Psoas muscle (tissue), 8 donors: Measurements from ENCODE around the gene NXPH2. TPM values are rescaled to one million over a fixed set of nuclear protein-coding genes. Genes with fewer than 3 reads are reported as not detected.

ENCODE experiments used
- ATAC-seq, 4 donors: fragments of 200-7000 bp; cut with Tn5 transposase; one replicate each; pipeline ENCODE4 v1.9.1; 2020; ENCODE audit warnings: moderate library complexity in 3 of 4, mild to moderate bottlenecking in 2 of 4
- DNase-seq, 2 donors: peaks; one replicate each; pipeline ENCODE4 v3.0.0-alpha.2; 2020
- H3K27ac ChIP-seq: fragments of 200-600 bp; one replicate; pipeline ENCODE4 v1.8.0; 2022
- H3K27me3 ChIP-seq, 3 donors: fragments of 200-600 bp in 1 of 3; one replicate each; pipeline versions ENCODE4 v1.6.1 to v1.8.0; 2013 to 2022; ENCODE audit warnings: low read length in 2 of 3, mild to moderate bottlenecking in 2 of 3, moderate library complexity in 1 of 3; ENCODE audit not compliant: insufficient read depth in 3 of 3
- H3K36me3 ChIP-seq, 2 donors: fragments of 200-600 bp in 1 of 2; one replicate each; pipeline versions ENCODE4 v1.6.1 to v1.8.0; 2013 to 2022; ENCODE audit warnings: low read depth in 1 of 2, mild to moderate bottlenecking in 1 of 2, moderate library complexity in 1 of 2; ENCODE audit not compliant: insufficient read depth in 1 of 2
- H3K4me1 ChIP-seq: fragments of 200-600 bp; one replicate; pipeline ENCODE4 v1.8.0; 2022
- H3K4me3 ChIP-seq: fragments of 200-600 bp; one replicate; pipeline ENCODE4 v1.8.0; 2022; ENCODE audit warnings: mild to moderate bottlenecking
- H3K9me3 ChIP-seq: fragments of 200-600 bp; one replicate; pipeline ENCODE4 v1.8.0; 2022
- CTCF ChIP-seq: fragments of 200-600 bp; IDR thresholded peaks from one replicate; pipeline ENCODE4 v1.8.0; 2022; ENCODE audit warnings: antibody characterized with exemption
- WGBS, 3 donors: extraction: QIAGEN DNeasy Blood & Tissue Kit; methylation state at CpG; one replicate each; pipeline versions ENCODE4 v1.1.6 to v1.1.7; 2013; 5-methylcytosine and 5-hydroxymethylcytosine counted together
- intact Hi-C, 2 donors: fragments of 100-400 bp; cut with DNase I; formaldehyde crosslinking; loops; one replicate each; pipeline versions ENCODE4 v1.11.0 to v1.14.2; 2022
- polyA plus RNA-seq, 3 donors: library from polyadenylated mRNA; stranded (reverse); fragments of 200-250 nt; gene quantifications; one replicate each; pipeline ENCODE4 v1.2.3, GENCODE V29; 2013
- total RNA-seq, 4 donors: library from RNA; stranded (reverse); fragmentation: NEBNext Ultra II Directional in 2 of 4; extraction: Animal tissue kit (Norgen Biotek cat#: 25700) in 2 of 4; gene quantifications; one replicate each; pipeline versions ENCODE4 v1.2.1 to v1.2.4, GENCODE V29; 2021 to 2023
- donor health status: healthy with polysubstance abuse.
- donor health status: DM: no; HTN: no; CAD: no; lungs with moderate emphysema.
- donor health status: Bipolar disorder and iron deficiency.
- donor health status: healthy.
- donor health status: DM: yes; HTN: yes; CAD: no.
- donor health status: DM: no; HTN: no; CAD: no.
- donor health status: DM: no; HTN: no; CAD: no.
- donor health status: DM: yes; HTN: yes; CAD: no.

The NXPH2 gene
- total and polyA plus RNA-seq, 7 donors: 0.14 TPM; not detected in 6

GRCh38 chr2:138677221-138677620, 103.0 kb downstream of the NXPH2 start:
- 24 to 32% (median 26%) methylated on average over 1 of the region's 1 CpG for WGBS, 3 donors
- no peak for TF ChIP-seq CTCF
- intact Hi-C loops: no loop called here
- no peaks in the 10 kb centered on the region for H3K36me3 ChIP-seq
- H3K4me3 ChIP-seq: no peak overlapping the region
- H3K27ac ChIP-seq: no peak overlapping the region
- no peak for DNase-seq
- ATAC-seq: no peak
- H3K27me3 ChIP-seq: no peaks in the 10 kb centered on the region
- no peaks in the 10 kb centered on the region for H3K4me1 ChIP-seq
- H3K9me3 ChIP-seq: no peaks in the 10 kb centered on the region

GRCh38 chr2:138676619-138677021, 103.6 kb downstream of the NXPH2 start:
- Histone ChIP-seq H3K27me3 (no peaks in the 10 kb centered on the region), H3K27ac (no peak overlapping the region), H3K9me3 (no peaks in the 10 kb centered on the region), H3K4me1 (no peaks in the 10 kb centered on the region), H3K4me3 (no peak overlapping the region), H3K36me3 (no peaks in the 10 kb centered on the region)
- intact Hi-C loops: no loop called here
- no peak for TF ChIP-seq CTCF
- WGBS, 3 donors: 93 to 96% (median 93%) methylated on average over 2 of the region's 2 CpGs
- ATAC-seq (no peak), DNase-seq (no peak)

GRCh38 chr2:138671566-138671965, 108.6 kb downstream of the NXPH2 start:
- ATAC-seq (no peak), DNase-seq (no peak)
- no peaks in the 10 kb centered on the region for H3K27me3 ChIP-seq
- H3K4me1 ChIP-seq: no peaks in the 10 kb centered on the region
- H3K9me3 ChIP-seq: no peaks in the 10 kb centered on the region
- intact Hi-C loops: no loop called here
- no peaks in the 10 kb centered on the region for H3K36me3 ChIP-seq
- TF ChIP-seq CTCF: no peak
- WGBS, 3 donors: 74 to 80% (median 78%) methylated on average over 10 of the region's 10 CpGs
- H3K4me3 ChIP-seq: no peak overlapping the region
- H3K27ac ChIP-seq: no peak overlapping the region

GRCh38 chr2:138670734-138671133, 109.5 kb downstream of the NXPH2 start:
- 83 to 85% (median 83%) methylated on average over 5 of the region's 5 CpGs for WGBS, 3 donors
- intact Hi-C loops: no loop called here
- Histone ChIP-seq H3K27me3 (no peaks in the 10 kb centered on the region), H3K9me3 (no peaks in the 10 kb centered on the region), H3K27ac (no peak overlapping the region), H3K36me3 (no peaks in the 10 kb centered on the region), H3K4me1 (no peaks in the 10 kb centered on the region), H3K4me3 (no peak overlapping the region)
- no peak for DNase-seq
- no peak for TF ChIP-seq CTCF
- ATAC-seq: no peak

- Histone ChIP-seq H3K36me3 (no peaks in the 10 kb centered on the region), H3K4me1 (no peaks in the 10 kb centered on the region), H3K27ac (no peak overlapping the region), H3K4me3 (no peak overlapping the region), H3K27me3 (no peaks in the 10 kb centered on the region), H3K9me3 (no peaks in the 10 kb centered on the region)
- no peak for TF ChIP-seq CTCF
- no peak for ATAC-seq
- DNase-seq: no peak
- intact Hi-C loops: no loop called here
- 73 to 88% (median 81%) methylated on average over 2 of the region's 2 CpGs for WGBS, 3 donors
Measured at GRCh38 chr2:138665937-138666336, 114.3 kb downstream of the NXPH2 start.
